ENCODE results near the gene TNFRSF11A.

TNFRSF11A gene

DNA sequence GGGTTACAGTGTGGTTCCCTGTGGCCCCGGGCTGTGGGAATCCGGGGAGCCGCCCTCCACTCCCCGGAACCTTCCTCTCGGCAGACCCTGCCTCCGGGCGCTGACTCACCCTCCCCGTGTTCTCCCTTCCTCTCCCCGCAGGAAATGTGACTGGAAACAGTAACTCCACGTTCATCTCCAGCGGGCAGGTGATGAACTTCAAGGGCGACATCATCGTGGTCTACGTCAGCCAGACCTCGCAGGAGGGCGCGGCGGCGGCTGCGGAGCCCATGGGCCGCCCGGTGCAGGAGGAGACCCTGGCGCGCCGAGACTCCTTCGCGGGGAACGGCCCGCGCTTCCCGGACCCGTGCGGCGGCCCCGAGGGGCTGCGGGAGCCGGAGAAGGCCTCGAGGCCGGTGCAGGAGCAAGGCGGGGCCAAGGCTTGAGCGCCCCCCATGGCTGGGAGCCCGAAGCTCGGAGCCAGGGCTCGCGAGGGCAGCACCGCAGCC, 59.5 kb downstream of the TNFRSF11A start:
- no peak for DNase-seq

DNA sequence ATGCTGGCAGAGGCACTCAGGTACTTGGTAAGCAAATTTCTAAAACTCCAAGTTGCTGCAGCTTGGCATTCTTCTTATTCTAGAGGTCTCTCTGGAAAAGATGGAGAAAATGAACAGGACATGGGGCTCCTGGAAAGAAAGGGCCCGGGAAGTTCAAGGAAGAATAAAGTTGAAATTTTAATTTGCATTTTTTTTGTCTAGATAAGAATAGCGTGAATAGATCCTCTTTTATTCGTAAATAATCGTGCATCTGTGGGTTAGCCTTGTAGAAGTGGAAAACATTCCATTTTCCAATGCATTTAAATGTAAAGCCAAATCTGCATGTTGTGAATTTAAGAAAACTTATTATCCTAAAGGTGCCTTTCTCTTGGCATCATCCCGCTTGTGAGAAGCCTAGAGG, 61.0 kb downstream of the TNFRSF11A start:
- DNase-seq, result no peak

- no peak for DNase-seq
These were observed 61.5 kb downstream of the TNFRSF11A start for GRCh38 chr18:62386601-62387000.

DNA sequence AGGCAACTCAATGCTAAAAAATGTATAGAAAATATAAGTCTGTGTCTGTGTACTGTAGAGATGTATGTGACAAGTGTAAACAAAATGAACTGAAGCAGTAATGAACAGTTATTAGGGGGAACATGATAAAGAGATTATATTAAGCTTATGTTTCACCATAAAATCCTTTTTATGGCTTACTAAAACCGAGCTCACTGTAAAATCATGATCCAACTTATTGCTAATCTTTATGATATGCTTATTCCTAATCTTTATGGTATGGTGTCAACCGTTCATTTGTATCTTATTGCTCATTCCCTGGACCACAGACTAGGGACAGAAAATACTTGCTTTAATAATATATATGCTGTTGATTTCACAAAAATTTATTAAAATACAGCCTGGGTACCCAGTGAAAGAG, 62.1 kb downstream of the TNFRSF11A start:
- no peak for DNase-seq

DNA sequence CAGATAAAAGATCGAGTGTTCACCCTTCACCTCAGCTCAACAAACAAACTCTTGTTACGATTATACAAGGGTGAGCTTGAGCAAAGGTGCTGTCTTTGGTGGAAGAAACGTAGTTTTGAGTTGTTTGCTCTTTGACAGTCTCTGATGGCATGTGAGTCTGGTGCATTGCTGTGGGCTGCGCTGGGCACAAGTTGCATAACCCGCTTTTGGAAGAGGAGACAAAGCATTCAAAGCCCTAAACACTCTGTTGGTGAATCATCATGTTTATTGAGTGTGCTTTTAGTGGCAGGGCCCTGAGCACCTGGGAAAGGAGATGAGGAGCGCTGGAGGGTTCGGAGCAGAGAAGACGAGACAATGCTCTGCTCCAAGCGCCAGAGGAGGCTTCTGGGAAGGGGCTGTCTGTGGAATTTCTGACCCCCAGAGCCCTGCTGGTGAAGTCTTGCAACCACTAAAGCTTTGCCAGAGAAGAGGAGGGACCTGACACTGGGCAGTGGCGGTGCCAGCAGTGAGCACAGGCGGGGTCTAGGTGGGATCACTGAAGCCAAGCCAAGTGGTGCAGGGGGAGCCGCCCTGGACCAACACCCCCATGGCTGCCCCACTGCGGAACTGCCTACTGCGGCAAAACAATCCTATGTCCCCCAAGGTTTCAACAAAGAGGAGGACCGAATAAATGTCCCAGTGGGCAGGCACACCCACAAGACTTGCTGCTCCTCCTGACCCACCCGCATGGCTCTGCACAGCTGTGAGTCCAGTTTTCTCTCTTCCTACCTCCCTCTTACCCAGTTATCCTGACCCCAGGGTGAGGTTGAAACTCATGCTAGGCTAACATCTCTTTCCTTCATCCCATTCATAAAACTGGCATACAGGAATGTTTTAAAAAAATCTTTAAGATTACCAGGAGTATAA, 64.0 kb downstream of the TNFRSF11A start:
- DNase-seq, result no peak

DNA sequence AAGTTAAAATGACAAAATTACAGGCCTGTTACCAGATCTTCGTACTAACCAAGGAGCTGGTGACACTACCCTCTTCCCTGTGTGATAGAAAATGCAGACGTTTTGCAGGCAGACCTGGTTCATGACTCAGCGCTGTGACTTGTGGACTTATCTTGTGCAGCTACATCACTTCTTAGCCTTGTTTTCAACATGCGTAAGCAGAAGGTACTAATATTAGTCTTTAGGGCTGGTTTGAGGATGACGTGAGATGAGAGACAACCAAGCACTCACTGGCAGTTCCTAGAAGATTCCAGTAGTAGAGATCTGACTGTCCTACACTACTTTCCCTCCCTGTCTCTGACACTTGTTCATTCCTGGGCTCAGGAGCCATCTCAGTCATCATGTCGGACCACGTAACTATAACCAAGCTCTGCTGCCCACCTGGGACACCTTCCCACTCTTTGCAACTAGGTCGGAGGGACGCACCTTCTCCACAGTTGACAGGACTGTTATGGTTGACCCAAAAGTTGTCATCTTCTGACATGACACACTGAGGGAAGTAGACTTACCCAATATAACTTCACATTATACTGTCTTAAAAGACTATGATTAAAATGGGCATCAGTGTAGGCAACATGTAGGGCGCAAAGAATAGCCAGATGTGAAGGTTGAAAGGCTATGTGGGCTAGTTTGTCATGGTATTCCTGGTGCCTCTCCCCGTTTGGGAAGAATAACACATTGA, 64.8 kb downstream of the TNFRSF11A start:
- DNase-seq, result no peak

- no peak for DNase-seq
These were observed 69.1 kb downstream of the TNFRSF11A start for GRCh38 chr18:62394006-62394763.

GRCh38 chr18:62396381-62396780, 71.3 kb downstream of the TNFRSF11A start:
- no peak for DNase-seq

GRCh38 chr18:62396967-62397366, 71.9 kb downstream of the TNFRSF11A start:
- no peak for DNase-seq

DNA sequence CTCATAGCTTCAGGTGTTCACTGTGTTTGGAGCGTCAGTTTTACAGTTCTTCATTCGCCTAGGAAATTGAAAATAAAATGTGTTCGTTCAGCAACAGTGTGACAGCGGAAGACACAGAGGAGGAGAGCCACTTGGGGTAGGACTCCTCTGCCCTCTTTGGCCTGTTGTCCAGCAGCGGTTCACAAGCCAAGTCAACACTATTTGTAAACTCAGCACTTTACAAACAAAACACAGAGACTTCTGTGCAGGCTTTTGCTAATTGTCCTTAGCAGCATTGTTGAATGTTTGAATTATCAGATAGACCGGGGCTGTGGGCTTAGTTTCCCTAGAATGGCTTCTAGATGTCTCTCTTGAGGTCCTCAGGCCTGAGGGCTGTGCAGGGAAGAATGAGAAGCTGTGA, 73.2 kb downstream of the TNFRSF11A start:
- DNase-seq, result no peak

GRCh38 chr18:62399276-62399675, 74.2 kb downstream of the TNFRSF11A start:
- DNase-seq, result no peak

- no peak for DNase-seq
These were observed 74.7 kb downstream of the TNFRSF11A start for GRCh38 chr18:62399781-62400308.

DNA sequence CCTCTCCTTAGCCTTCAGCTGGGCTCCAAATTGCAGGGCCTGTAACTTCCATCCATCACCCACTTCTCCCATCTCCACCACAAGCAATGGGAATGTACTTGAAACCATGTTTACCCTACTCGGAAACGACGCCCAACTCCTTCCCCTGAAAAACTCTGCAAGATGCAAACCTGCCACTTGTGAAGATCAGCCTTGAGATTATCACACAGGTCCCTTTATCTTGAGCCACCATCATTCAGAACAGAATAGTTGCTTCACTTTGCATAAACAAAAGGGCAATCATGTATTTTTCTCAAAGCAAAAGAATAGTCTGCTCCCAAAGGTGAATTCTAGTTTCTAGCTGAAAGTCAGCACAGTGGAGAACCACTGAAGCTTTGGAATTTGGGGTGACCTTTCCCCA, 75.8 kb downstream of the TNFRSF11A start:
- DNase-seq, result no peak

DNA sequence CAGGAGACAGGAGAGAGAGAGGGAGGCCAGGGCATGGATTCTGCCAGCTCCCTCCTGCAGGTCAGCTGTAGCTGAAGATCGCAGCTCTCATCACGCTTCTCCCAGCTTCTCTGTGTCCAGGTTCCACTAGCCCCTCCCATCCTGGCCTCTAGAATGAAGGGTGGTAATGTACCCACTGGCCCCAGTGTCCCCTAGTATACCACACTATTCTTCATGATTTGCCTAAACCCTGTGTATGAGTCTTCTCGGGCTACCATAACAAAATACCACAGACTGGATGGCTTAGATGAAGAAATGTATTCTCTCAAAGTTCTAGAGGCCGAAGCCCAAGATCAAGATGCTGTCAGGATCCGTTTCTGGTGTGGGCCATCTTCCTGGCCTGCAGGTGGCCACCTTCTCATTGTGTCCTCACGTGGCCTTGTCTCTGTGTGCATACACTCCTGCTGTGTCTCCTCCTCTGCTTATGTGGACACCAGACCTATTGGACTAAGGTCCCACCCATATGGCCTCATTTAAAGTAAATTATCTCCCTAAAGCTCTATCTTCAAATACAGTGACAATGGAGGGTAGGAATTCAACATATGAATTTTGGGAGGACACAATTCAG, 77.3 kb downstream of the TNFRSF11A start:
- DNase-seq, result no peak

GRCh38 chr18:62403120-62403519, 78.0 kb downstream of the TNFRSF11A start:
- DNase-seq, result no peak

- DNase-seq, result no peak
These were observed 79.8 kb downstream of the TNFRSF11A start for GRCh38 chr18:62404881-62405280.

DNA sequence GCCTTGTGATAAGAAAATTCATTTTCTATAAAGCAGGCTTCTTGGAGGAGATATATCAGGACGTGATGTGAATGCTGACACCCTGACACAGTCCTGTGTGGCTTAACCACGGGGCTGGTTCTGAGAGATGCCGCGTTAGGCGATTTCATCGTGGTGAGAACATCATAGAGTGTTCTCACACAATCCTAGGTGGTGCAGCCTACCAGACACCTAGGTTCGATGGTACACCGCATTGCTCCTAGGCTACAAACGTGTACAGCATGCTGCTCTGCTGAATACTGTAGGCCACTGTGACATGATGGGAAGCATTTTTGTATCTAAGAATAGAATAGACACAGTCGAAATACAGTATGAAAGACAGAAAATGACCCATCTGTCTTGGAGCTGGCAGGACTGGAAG, 82.5 kb downstream of the TNFRSF11A start:
- no peak for DNase-seq

DNA sequence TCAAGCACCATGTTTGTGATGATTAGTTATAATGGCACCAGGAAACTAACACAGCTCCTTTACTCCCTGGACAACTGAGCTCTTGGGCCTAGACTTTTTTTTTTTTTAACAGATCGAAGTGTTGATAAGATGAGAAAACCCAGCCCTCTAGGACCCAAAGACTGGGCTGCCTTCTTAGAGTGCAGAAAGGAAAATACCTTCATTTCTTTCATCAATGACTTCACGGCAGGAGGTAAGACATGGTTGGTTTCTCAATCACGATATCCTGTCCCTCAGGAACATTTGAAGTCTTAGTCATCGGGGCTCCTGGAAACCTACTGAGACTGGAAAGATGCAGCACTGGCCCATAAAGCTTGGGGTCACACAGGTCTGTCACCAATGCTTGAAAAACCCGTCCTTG, 84.7 kb downstream of the TNFRSF11A start:
- no peak for DNase-seq

DNA sequence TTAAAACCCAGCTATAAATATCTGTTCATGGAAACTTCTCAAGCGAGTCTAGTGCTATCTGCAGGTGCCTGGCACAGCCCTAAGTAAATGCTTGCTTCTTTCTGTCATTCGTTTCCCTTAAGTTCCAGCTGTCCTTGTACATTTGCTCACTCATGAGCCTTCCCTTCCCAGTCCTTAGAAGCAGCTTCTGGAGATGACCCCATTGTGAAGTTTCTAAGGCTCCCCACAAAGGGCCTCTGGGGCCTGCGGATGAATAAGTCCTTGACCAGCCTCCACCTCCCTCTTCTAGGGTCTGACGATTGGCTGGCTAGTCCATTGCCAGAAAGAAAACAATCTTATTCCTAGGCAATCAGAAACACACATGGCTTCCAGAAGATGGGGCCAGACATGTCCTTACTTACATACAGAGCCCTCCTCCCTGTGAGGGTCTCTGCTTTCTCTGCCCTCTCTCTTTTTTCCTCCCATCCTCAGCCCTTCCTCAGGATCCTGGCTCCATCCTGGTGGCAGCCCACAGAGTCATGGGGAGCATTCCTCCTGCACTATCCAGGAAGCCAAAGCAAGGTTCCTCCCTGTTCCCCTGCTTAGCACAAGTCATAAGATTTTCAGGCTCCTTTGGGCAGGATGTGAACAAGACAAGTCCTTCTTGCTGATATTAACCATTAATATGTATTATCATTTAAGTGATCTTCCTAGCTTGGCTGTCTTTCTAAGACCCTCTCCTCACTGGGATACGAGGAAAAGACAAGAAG, 87.3 kb downstream of the TNFRSF11A start:
- DNase-seq, result no peak

DNA sequence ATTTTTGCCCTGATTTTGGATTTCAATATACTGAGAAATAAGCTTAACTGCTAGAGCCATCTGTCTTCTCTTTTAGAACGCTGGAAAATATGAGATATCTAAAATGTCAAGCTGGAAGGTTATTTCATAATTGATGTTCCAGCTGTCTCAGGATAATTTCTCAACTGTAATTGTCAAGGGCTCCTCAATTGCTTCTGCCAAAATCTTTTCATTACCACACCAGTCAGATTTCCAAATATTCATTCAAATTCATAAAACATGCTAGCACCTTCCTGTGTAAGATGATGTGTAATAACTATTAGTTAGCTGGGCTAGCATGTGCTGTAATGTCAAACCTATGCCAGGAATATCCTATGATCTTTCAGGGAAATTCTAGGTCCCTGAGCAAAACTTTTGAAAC, 88.1 kb downstream of the TNFRSF11A start:
- DNase-seq, result no peak

DNA sequence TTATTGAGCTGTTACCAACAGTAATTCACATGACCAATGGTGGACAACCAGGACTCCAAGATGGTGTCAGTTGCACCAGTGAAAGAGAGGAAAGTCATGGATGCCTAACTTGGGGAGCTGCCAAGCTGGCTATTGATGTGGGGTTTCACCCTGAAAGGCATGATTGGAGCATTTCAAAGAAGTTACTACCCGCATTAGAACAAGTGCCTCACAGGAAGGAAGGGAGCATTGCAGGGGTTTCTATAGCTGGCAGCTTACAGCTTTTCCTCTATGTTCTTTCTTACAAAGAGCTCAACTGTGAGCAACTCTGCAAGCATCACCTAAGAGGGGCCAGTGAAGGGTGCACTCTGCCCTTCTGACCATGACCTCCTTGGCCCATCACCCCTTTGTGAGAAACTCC, 93.1 kb downstream of the TNFRSF11A start:
- DNase-seq, result no peak

- no peak for DNase-seq
These were observed 95.0 kb downstream of the TNFRSF11A start for GRCh38 chr18:62420151-62420512.
